ENCODE data around the gene FAM170B. TPM values are rescaled to one million over a fixed set of nuclear protein-coding genes. Genes with fewer than 3 reads are reported as not detected.

Gene FAM170B
- total and polyA plus RNA-seq, 2 experiments from 2014 or later: not detected

- no peaks in the 10 kb centered on the region for H3K9me2 ChIP-seq (ENCODE audit: insufficient read depth)
- H3K4me2 ChIP-seq (ENCODE audit: unreplicated experiment): no peak overlapping the region
- no peak overlapping the region for H3K4me3 ChIP-seq
- TF ChIP-seq EZH2phosphoT487 (IDR thresholded peaks at IDR 0.05; ENCODE audit: insufficient read depth, low read depth) (no peak), EZH2 (IDR thresholded peaks at IDR 0.05; ENCODE audit: insufficient read depth, poor library complexity, severe bottlenecking) (no peak)
- no peaks in the 10 kb centered on the region for H3K36me3 ChIP-seq (ENCODE audit: low read depth)
- in situ Hi-C loops (cut with MboI): loop anchor here (25.0 kb wide), 1 partner anchor 502 kb away; no protein-coding TSS in a partner anchor
- no peak overlapping the region for H3K27ac ChIP-seq
- H3K9ac ChIP-seq: no peak overlapping the region
- WGBS, 2 experiments (ENCODE audit: low coverage in 1 of 2, low lambda C conversion rate in 2 of 2, missing lambda C conversion rate in 2 of 2): 48 to 52% methylated on average over 9 of the region's 9 CpGs
- H3K27me3 ChIP-seq (replicated peaks; ENCODE audit: insufficient read depth): no peaks in the 10 kb centered on the region
- H3K79me2 ChIP-seq (ENCODE audit: insufficient read depth): no peaks in the 10 kb centered on the region
- no peaks in the 10 kb centered on the region for H4K20me1 ChIP-seq (ENCODE audit: insufficient read depth)
- H3K4me1 ChIP-seq (ENCODE audit: insufficient read depth): peaks cover 17% of the 10 kb centered on the region
- no peak overlapping the region for H2AFZ ChIP-seq
- peak; percentile 71 for DNase-seq
- no peaks in the 10 kb centered on the region for H3K9me3 ChIP-seq (ENCODE audit: low read depth)
- H3F3A ChIP-seq (ENCODE audit: insufficient read depth): peaks cover 14% of the 10 kb centered on the region
Measured at GRCh38 chr10:49164559-49165188, 30.9 kb upstream of the FAM170B start.

- TF ChIP-seq EZH2phosphoT487 (IDR thresholded peaks at IDR 0.05; ENCODE audit: insufficient read depth, low read depth) (no peak), EZH2 (IDR thresholded peaks at IDR 0.05; ENCODE audit: insufficient read depth, poor library complexity, severe bottlenecking) (no peak)
- H3F3A ChIP-seq (ENCODE audit: insufficient read depth): peaks cover 14% of the 10 kb centered on the region
- no peaks in the 10 kb centered on the region for H4K20me1 ChIP-seq (ENCODE audit: insufficient read depth)
- H2AFZ ChIP-seq: no peak overlapping the region
- peaks cover 17% of the 10 kb centered on the region for H3K4me1 ChIP-seq (ENCODE audit: insufficient read depth)
- H3K27me3 ChIP-seq (replicated peaks; ENCODE audit: insufficient read depth): no peaks in the 10 kb centered on the region
- H3K4me2 ChIP-seq (ENCODE audit: unreplicated experiment): no peak overlapping the region
- no peaks in the 10 kb centered on the region for H3K79me2 ChIP-seq (ENCODE audit: insufficient read depth)
- DNase-seq: peak; percentile 93
- H3K9me3 ChIP-seq (ENCODE audit: low read depth): no peaks in the 10 kb centered on the region
- in situ Hi-C loops (cut with MboI): loop anchor here (25.0 kb wide), 1 partner anchor 501 kb away; no protein-coding TSS in a partner anchor
- H3K9ac ChIP-seq: no peak overlapping the region
- H3K9me2 ChIP-seq (ENCODE audit: insufficient read depth): no peaks in the 10 kb centered on the region
- no peak overlapping the region for H3K4me3 ChIP-seq
- H3K27ac ChIP-seq: peak overlapping the region; percentile 53
- H3K36me3 ChIP-seq (ENCODE audit: low read depth): no peaks in the 10 kb centered on the region
- 25 to 39% methylated on average over 4 of the region's 4 CpGs for WGBS, 2 experiments (ENCODE audit: low coverage in 1 of 2, low lambda C conversion rate in 2 of 2, missing lambda C conversion rate in 2 of 2)
Measured at GRCh38 chr10:49163741-49164140, 29.9 kb upstream of the FAM170B start.

GRCh38 chr10:49162761-49163310 is 29.0 kb upstream of the FAM170B start:
- DNase-seq: no peak
- Histone ChIP-seq H3K4me1 (ENCODE audit: insufficient read depth) (peaks cover 17% of the 10 kb centered on the region), H3K79me2 (ENCODE audit: insufficient read depth) (no peaks in the 10 kb centered on the region), H3K9me3 (ENCODE audit: low read depth) (no peaks in the 10 kb centered on the region), H3K36me3 (ENCODE audit: low read depth) (no peaks in the 10 kb centered on the region), H3K27ac (no peak overlapping the region), H3K9me2 (ENCODE audit: insufficient read depth) (no peaks in the 10 kb centered on the region), H3F3A (ENCODE audit: insufficient read depth) (peaks cover 14% of the 10 kb centered on the region), H4K20me1 (ENCODE audit: insufficient read depth) (no peaks in the 10 kb centered on the region), H3K9ac (no peak overlapping the region), H2AFZ (no peak overlapping the region), H3K27me3 (replicated peaks; ENCODE audit: insufficient read depth) (no peaks in the 10 kb centered on the region), H3K4me2 (ENCODE audit: unreplicated experiment) (no peak overlapping the region), H3K4me3 (no peak overlapping the region)
- no peak for TF ChIP-seq EZH2 (IDR thresholded peaks at IDR 0.05; ENCODE audit: insufficient read depth, poor library complexity, severe bottlenecking)
- no peak for TF ChIP-seq EZH2phosphoT487 (IDR thresholded peaks at IDR 0.05; ENCODE audit: insufficient read depth, low read depth)
- in situ Hi-C loops (cut with MboI): loop anchor here (25.0 kb wide), 1 partner anchor 501 kb away; no protein-coding TSS in a partner anchor
- 80 to 86% methylated on average over 8 of the region's 8 CpGs for WGBS, 2 experiments (ENCODE audit: low coverage in 1 of 2, low lambda C conversion rate in 2 of 2, missing lambda C conversion rate in 2 of 2)

GRCh38 chr10:49162063-49162462 is 28.2 kb upstream of the FAM170B start:
- Histone ChIP-seq H3K9ac (no peak overlapping the region), H3K27ac (no peak overlapping the region), H4K20me1 (ENCODE audit: insufficient read depth) (no peaks in the 10 kb centered on the region), H3K9me2 (ENCODE audit: insufficient read depth) (no peaks in the 10 kb centered on the region), H3K9me3 (ENCODE audit: low read depth) (no peaks in the 10 kb centered on the region), H3F3A (ENCODE audit: insufficient read depth) (peaks cover 14% of the 10 kb centered on the region), H2AFZ (no peak overlapping the region), H3K4me2 (ENCODE audit: unreplicated experiment) (no peak overlapping the region), H3K27me3 (replicated peaks; ENCODE audit: insufficient read depth) (no peaks in the 10 kb centered on the region), H3K4me1 (ENCODE audit: insufficient read depth) (peaks cover 17% of the 10 kb centered on the region), H3K79me2 (ENCODE audit: insufficient read depth) (no peaks in the 10 kb centered on the region), H3K4me3 (no peak overlapping the region), H3K36me3 (ENCODE audit: low read depth) (no peaks in the 10 kb centered on the region)
- TF ChIP-seq EZH2phosphoT487 (IDR thresholded peaks at IDR 0.05; ENCODE audit: insufficient read depth, low read depth): no peak
- TF ChIP-seq EZH2 (IDR thresholded peaks at IDR 0.05; ENCODE audit: insufficient read depth, poor library complexity, severe bottlenecking): no peak
- 73 to 75% methylated on average over 5 of the region's 5 CpGs for WGBS, 2 experiments (ENCODE audit: low coverage in 1 of 2, low lambda C conversion rate in 2 of 2, missing lambda C conversion rate in 2 of 2)
- in situ Hi-C loops (cut with MboI): loop anchor here (25.0 kb wide), 1 partner anchor 500 kb away; no protein-coding TSS in a partner anchor
- DNase-seq: no peak
